Memory B cell (primary cell): Measurements from ENCODE around the gene SEL1L3.
A peak's percentile ranks its signal among the peaks of the same experiment; 100 is the strongest.

ENCODE experiments used
- ATAC-seq: fragments of 150-1000 bp; cut with Tn5 transposase; 2 replicates; pipeline ENCODE4 v1.10.0; 2021; ENCODE audit warnings: low read depth, mild to moderate bottlenecking, moderate library complexity
- DNase-seq, 2 donors: peaks; one replicate each; pipeline ENCODE4 v3.0.0; 2022; ENCODE audit warnings: low spot score in 2 of 2
- H3K27ac Mint-ChIP-seq: one replicate; pipeline ENCODE4 v1.8.0; 2022; ENCODE audit warnings: mild to moderate bottlenecking, moderate library complexity, mixed read lengths
- H3K27me3 Mint-ChIP-seq: one replicate; pipeline ENCODE4 v1.8.0; 2022; ENCODE audit warnings: mixed read lengths
- H3K36me3 Mint-ChIP-seq: one replicate; pipeline ENCODE4 v1.8.0; 2022; ENCODE audit warnings: mild to moderate bottlenecking, mixed read lengths
- H3K4me1 Mint-ChIP-seq: one replicate; pipeline ENCODE4 v1.8.0; 2022; ENCODE audit warnings: mixed read lengths
- H3K4me3 Mint-ChIP-seq: one replicate; pipeline ENCODE4 v1.8.0; 2022; ENCODE audit warnings: mild to moderate bottlenecking, moderate library complexity, mixed read lengths
- H3K9me3 Mint-ChIP-seq: one replicate; pipeline ENCODE4 v1.8.0; 2022; ENCODE audit warnings: mixed read lengths

Gene SEL1L3

GRCh38 chr4:25856756-25857155, 6.0 kb downstream of the SEL1L3 start:
- Mint-ChIP-seq H3K36me3 (peaks cover 18% of the 10 kb centered on the region), H3K9me3 (no peaks in the 10 kb centered on the region), H3K4me3 (no peak overlapping the region), H3K4me1 (peaks cover 68% of the 10 kb centered on the region), H3K27me3 (no peaks in the 10 kb centered on the region), H3K27ac (peak overlapping the region; percentile 100)
- DNase-seq = no peak
- no peak for ATAC-seq

GRCh38 chr4:25852103-25852502, 10.7 kb downstream of the SEL1L3 start:
- no peak for DNase-seq
- Mint-ChIP-seq H3K36me3 (peaks cover 28% of the 10 kb centered on the region), H3K4me3 (no peak overlapping the region), H3K27me3 (no peaks in the 10 kb centered on the region), H3K27ac (peak overlapping the region; percentile 91), H3K9me3 (no peaks in the 10 kb centered on the region), H3K4me1 (peaks cover 74% of the 10 kb centered on the region)
- no peak for ATAC-seq

- Mint-ChIP-seq H3K36me3 (peaks cover 38% of the 10 kb centered on the region), H3K27me3 (no peaks in the 10 kb centered on the region), H3K4me1 (peaks cover 71% of the 10 kb centered on the region), H3K4me3 (no peak overlapping the region), H3K27ac (peak overlapping the region; percentile 90), H3K9me3 (no peaks in the 10 kb centered on the region)
- DNase-seq (no peak), ATAC-seq (no peak)
These were observed 15.5 kb downstream of the SEL1L3 start for GRCh38 chr4:25847329-25847728.

- DNase-seq (no peak), ATAC-seq (no peak)
- Mint-ChIP-seq H3K27ac (peak overlapping the region; percentile 92), H3K4me1 (peaks cover 64% of the 10 kb centered on the region), H3K36me3 (peaks cover 34% of the 10 kb centered on the region), H3K4me3 (no peak overlapping the region), H3K27me3 (no peaks in the 10 kb centered on the region), H3K9me3 (no peaks in the 10 kb centered on the region)
These were observed 16.7 kb downstream of the SEL1L3 start for GRCh38 chr4:25845841-25846653.

- H3K27ac Mint-ChIP-seq = peak overlapping the region; percentile 92
- no peak for DNase-seq
- ATAC-seq = no peak
- peak overlapping the region; percentile 5 for H3K4me3 Mint-ChIP-seq
- H3K9me3 Mint-ChIP-seq = no peaks in the 10 kb centered on the region
- H3K4me1 Mint-ChIP-seq = peaks cover 63% of the 10 kb centered on the region
- peaks cover 37% of the 10 kb centered on the region for H3K36me3 Mint-ChIP-seq
- no peaks in the 10 kb centered on the region for H3K27me3 Mint-ChIP-seq
These were observed 17.7 kb downstream of the SEL1L3 start for GRCh38 chr4:25844961-25845712.

- ATAC-seq (no peak), DNase-seq (no peak)
- H3K27ac Mint-ChIP-seq = peak overlapping the region; percentile 92
- peaks cover 55% of the 10 kb centered on the region for H3K4me1 Mint-ChIP-seq
- no peaks in the 10 kb centered on the region for H3K9me3 Mint-ChIP-seq
- H3K36me3 Mint-ChIP-seq = peaks cover 31% of the 10 kb centered on the region
- peak overlapping the region; percentile 67 for H3K4me3 Mint-ChIP-seq
- H3K27me3 Mint-ChIP-seq = no peaks in the 10 kb centered on the region
These were observed 19.3 kb downstream of the SEL1L3 start for GRCh38 chr4:25843340-25844097.

GRCh38 chr4:25842229-25842845, 20.5 kb downstream of the SEL1L3 start:
- no peaks in the 10 kb centered on the region for H3K27me3 Mint-ChIP-seq
- DNase-seq (peak; percentile 56 to 71), ATAC-seq (peak; percentile 93)
- H3K27ac Mint-ChIP-seq = peak overlapping the region; percentile 92
- no peaks in the 10 kb centered on the region for H3K9me3 Mint-ChIP-seq
- peak overlapping the region; percentile 67 for H3K4me3 Mint-ChIP-seq
- H3K4me1 Mint-ChIP-seq = peaks cover 51% of the 10 kb centered on the region
- H3K36me3 Mint-ChIP-seq = peaks cover 24% of the 10 kb centered on the region

GRCh38 chr4:25839687-25840086, 23.1 kb downstream of the SEL1L3 start:
- DNase-seq (no peak), ATAC-seq (no peak)
- no peak overlapping the region for H3K27ac Mint-ChIP-seq
- H3K27me3 Mint-ChIP-seq = no peaks in the 10 kb centered on the region
- peaks cover 55% of the 10 kb centered on the region for H3K4me1 Mint-ChIP-seq
- H3K4me3 Mint-ChIP-seq = no peak overlapping the region
- peaks cover 25% of the 10 kb centered on the region for H3K36me3 Mint-ChIP-seq
- H3K9me3 Mint-ChIP-seq = no peaks in the 10 kb centered on the region

GRCh38 chr4:25839233-25839632, 23.6 kb downstream of the SEL1L3 start:
- H3K27me3 Mint-ChIP-seq = no peaks in the 10 kb centered on the region
- H3K27ac Mint-ChIP-seq = peak overlapping the region; percentile 55
- H3K4me1 Mint-ChIP-seq = peaks cover 55% of the 10 kb centered on the region
- no peak for DNase-seq
- ATAC-seq = no peak
- peaks cover 24% of the 10 kb centered on the region for H3K36me3 Mint-ChIP-seq
- no peak overlapping the region for H3K4me3 Mint-ChIP-seq
- H3K9me3 Mint-ChIP-seq = no peaks in the 10 kb centered on the region

GRCh38 chr4:25838526-25838925, 24.3 kb downstream of the SEL1L3 start:
- peak overlapping the region; percentile 55 for H3K27ac Mint-ChIP-seq
- H3K9me3 Mint-ChIP-seq = no peaks in the 10 kb centered on the region
- H3K4me1 Mint-ChIP-seq = peaks cover 56% of the 10 kb centered on the region
- H3K4me3 Mint-ChIP-seq = no peak overlapping the region
- ATAC-seq = no peak
- H3K36me3 Mint-ChIP-seq = peaks cover 27% of the 10 kb centered on the region
- DNase-seq = no peak
- no peaks in the 10 kb centered on the region for H3K27me3 Mint-ChIP-seq

- ATAC-seq = no peak
- DNase-seq = no peak
These were observed 25.7 kb downstream of the SEL1L3 start for GRCh38 chr4:25837107-25837506.

GRCh38 chr4:25835384-25835783, 27.4 kb downstream of the SEL1L3 start:
- ATAC-seq (no peak), DNase-seq (no peak)
- Mint-ChIP-seq H3K27me3 (no peaks in the 10 kb centered on the region), H3K4me1 (peaks cover 44% of the 10 kb centered on the region), H3K9me3 (no peaks in the 10 kb centered on the region), H3K4me3 (no peak overlapping the region), H3K36me3 (peaks cover 38% of the 10 kb centered on the region), H3K27ac (peak overlapping the region; percentile 85)

More at GRCh38 chr4:25837107-25837506, 25.7 kb downstream of the SEL1L3 start:
- H3K27me3 Mint-ChIP-seq = no peaks in the 10 kb centered on the region
- H3K36me3 Mint-ChIP-seq = peaks cover 27% of the 10 kb centered on the region
- H3K27ac Mint-ChIP-seq = peak overlapping the region; percentile 42
- H3K4me1 Mint-ChIP-seq = peaks cover 45% of the 10 kb centered on the region
- H3K9me3 Mint-ChIP-seq = no peaks in the 10 kb centered on the region
- H3K4me3 Mint-ChIP-seq = no peak overlapping the region

- H3K36me3 Mint-ChIP-seq = peaks cover 41% of the 10 kb centered on the region
- H3K4me1 Mint-ChIP-seq = peaks cover 46% of the 10 kb centered on the region
- no peak overlapping the region for H3K4me3 Mint-ChIP-seq
- no peaks in the 10 kb centered on the region for H3K27me3 Mint-ChIP-seq
- no peaks in the 10 kb centered on the region for H3K9me3 Mint-ChIP-seq
- peak overlapping the region; percentile 81 for H3K27ac Mint-ChIP-seq
- no peak for ATAC-seq
- DNase-seq = no peak
These were observed 28.2 kb downstream of the SEL1L3 start for GRCh38 chr4:25834411-25835107.
